ENCODE measurements around the gene LZTR1.
"Not testable (repeated sequence)": the region's sequence is repeated elsewhere in the genome, so short reads cannot be mapped to it uniquely, and the experiment has no call there.

- TF ChIP-seq, protein P1, sequence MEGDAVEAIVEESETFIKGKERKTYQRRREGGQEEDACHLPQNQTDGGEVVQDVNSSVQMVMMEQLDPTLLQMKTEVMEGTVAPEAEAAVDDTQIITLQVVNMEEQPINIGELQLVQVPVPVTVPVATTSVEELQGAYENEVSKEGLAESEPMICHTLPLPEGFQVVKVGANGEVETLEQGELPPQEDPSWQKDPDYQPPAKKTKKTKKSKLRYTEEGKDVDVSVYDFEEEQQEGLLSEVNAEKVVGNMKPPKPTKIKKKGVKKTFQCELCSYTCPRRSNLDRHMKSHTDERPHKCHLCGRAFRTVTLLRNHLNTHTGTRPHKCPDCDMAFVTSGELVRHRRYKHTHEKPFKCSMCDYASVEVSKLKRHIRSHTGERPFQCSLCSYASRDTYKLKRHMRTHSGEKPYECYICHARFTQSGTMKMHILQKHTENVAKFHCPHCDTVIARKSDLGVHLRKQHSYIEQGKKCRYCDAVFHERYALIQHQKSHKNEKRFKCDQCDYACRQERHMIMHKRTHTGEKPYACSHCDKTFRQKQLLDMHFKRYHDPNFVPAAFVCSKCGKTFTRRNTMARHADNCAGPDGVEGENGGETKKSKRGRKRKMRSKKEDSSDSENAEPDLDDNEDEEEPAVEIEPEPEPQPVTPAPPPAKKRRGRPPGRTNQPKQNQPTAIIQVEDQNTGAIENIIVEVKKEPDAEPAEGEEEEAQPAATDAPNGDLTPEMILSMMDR (IDR thresholded peaks at IDR 0.05) = not testable (repeated sequence)
- not testable (repeated sequence) for TF ChIP-seq POLR2A (IDR thresholded peaks at IDR 0.05)
Observed at GRCh38 chr22:21009208-21009607, 27.1 kb downstream of the LZTR1 start.

Measured in uterus (tissue), 2 donors.